Gastrocnemius medialis (tissue), 4 donors: ENCODE data around the gene PXMP2. TPM values are rescaled to one million over a fixed set of nuclear protein-coding genes. Genes with fewer than 3 reads are reported as not detected.

Source experiments
- ATAC-seq, 2 donors: fragments of 150-250 bp; one replicate each; pipeline ENCODE4 v1.9.1; 2016
- DNase-seq, 2 donors: peaks; one replicate each; pipeline ENCODE4 v3.0.0-alpha.2; 2019
- H3K27ac ChIP-seq, 4 donors: fragments of 200-600 bp; sonication (generic); 1 replicate in 1 of 4; 2 replicates in 3 of 4; pipeline ENCODE4 v1.5.1; 2016 to 2018; ENCODE audit warnings: mild to moderate bottlenecking in 2 of 4, moderate library complexity in 1 of 4
- H3K27me3 ChIP-seq, 3 donors: fragments of 200-600 bp; sonication (generic) in 2 of 3; 1 replicate in 1 of 3; 2 replicates in 2 of 3; pipeline versions ENCODE4 v1.5.1 to v1.6.0; 2016 to 2019; ENCODE audit warnings: mild to moderate bottlenecking in 1 of 3, moderate library complexity in 1 of 3
- H3K36me3 ChIP-seq, 2 donors: fragments of 200-600 bp; sonication (generic) in 1 of 2; one replicate each; pipeline ENCODE4 v1.5.1; 2017 to 2018
- H3K4me1 ChIP-seq, 2 donors: fragments of 200-600 bp; sonication (generic) in 1 of 2; one replicate each; pipeline ENCODE4 v1.5.1; 2016 to 2017; ENCODE audit warnings: mild to moderate bottlenecking in 2 of 2
- H3K4me3 ChIP-seq, 4 donors: fragments of 200-600 bp; sonication (generic) in 3 of 4; 1 replicate in 1 of 4; 2 replicates in 3 of 4; pipeline ENCODE4 v1.5.1; 2016 to 2019; ENCODE audit warnings: mild to moderate bottlenecking in 2 of 4
- H3K9me3 ChIP-seq, 3 donors: fragments of 200-600 bp; sonication (generic) in 2 of 3; 1 replicate in 1 of 3; 2 replicates in 2 of 3; pipeline ENCODE4 v1.5.1; 2016 to 2019
- CTCF ChIP-seq, 5 experiments: fragments of 450-650 bp in 3 of 5; fragments of 200-600 bp in 2 of 5; sonication (generic) in 2 of 5; IDR thresholded peaks in 4 of 5; conservative IDR thresholded peaks in 1 of 5; 1 replicate in 4 of 5; 2 replicates in 1 of 5; pipeline ENCODE4 v1.5.1; 2016 to 2019; ENCODE audit warnings: antibody characterized with exemption in 5 of 5, mild to moderate bottlenecking in 3 of 5, moderate library complexity in 3 of 5
- POLR2A ChIP-seq, 2 donors: fragments of 450-650 bp; IDR thresholded peaks; one replicate each; pipeline ENCODE4 v1.6.1; 2017; ENCODE audit warnings: antibody characterized with exemption in 2 of 2, mild to moderate bottlenecking in 2 of 2, moderate library complexity in 2 of 2
- in situ Hi-C, 4 donors: fragments of 200-750 bp; cut with MboI; loops; one replicate each; pipeline versions ENCODE4 v1.15.0 to v1.8.0; 2017; ENCODE audit warnings: low sequenced_read_pairs in 4 of 4
- intact Hi-C: fragments of 100-400 bp; cut with DNase I; formaldehyde crosslinking; loops from one replicate; pipeline ENCODE4 v1.15.1; 2023; ENCODE audit warnings: low total_unique reads
- total RNA-seq, 4 donors: library from RNA; depleted of rRNA; stranded (reverse); fragments of >200 nt; gene quantifications; one replicate each; pipeline versions ENCODE4 v1.1.0 to v1.2.3, GENCODE V29; 2016

Gene PXMP2
- total RNA-seq, 4 donors from 2014 or later, result 16.0 to 44.8 (median 38.6) TPM

GRCh38 chr12:132653567-132654290, 33.7 kb upstream of the PXMP2 start:
- ATAC-seq (no peak), DNase-seq (no peak)
- TF ChIP-seq CTCF (IDR thresholded peaks at IDR 0.05 in 4 of 5, conservative IDR thresholded peaks at IDR 0.05 in 1 of 5), result no peak
- no peak overlapping the region for H3K4me3 ChIP-seq
- H3K36me3 ChIP-seq, result peaks cover 0 to 67% of the 10 kb centered on the region in 2 donors
- no peaks in the 10 kb centered on the region for H3K9me3 ChIP-seq
- no peaks in the 10 kb centered on the region for H3K27me3 ChIP-seq
- in situ Hi-C loops, result no loop called here
- H3K27ac ChIP-seq, result no peak overlapping the region
- intact Hi-C loops, result no loop called here
- no peaks in the 10 kb centered on the region for H3K4me1 ChIP-seq

DNA sequence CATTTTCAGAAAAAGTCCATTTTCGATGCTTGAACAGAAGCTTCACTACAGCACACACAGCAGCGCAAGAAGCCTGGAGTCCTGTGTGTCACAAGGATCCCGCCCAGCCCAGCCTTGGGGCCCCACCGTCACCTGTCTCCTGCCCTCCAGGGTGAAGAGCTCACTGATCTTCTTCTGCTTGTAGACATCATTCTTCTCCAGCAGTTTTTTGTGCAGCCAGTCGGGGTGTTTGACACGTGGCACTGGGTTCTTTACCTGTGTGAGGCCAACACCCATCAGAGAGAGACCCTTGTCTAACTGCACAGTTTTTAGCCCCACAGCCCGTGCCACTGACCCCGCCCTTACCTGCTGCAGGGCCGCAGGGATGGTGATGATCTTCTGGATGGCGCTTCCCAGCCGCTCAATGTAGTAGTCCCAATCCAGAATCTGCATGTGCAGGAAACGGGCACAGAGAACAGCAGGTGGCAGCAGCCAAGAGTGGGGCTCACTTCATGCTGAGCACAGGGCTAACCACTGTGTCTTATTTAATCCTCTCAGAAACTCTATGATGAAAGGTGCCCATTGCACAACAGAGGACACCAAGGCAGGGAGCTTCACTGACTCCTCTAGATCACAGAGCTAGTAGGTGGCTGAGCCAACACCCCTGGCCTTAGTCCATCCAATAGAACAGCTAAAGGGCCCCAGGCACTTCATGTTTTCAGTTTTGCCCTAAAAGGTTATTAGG, 30.2 kb upstream of the PXMP2 start:
- Histone ChIP-seq H3K27me3 (no peaks in the 10 kb centered on the region), H3K4me1 (no peaks in the 10 kb centered on the region), H3K27ac (no peak overlapping the region), H3K9me3 (no peaks in the 10 kb centered on the region), H3K36me3 (peaks cover 0 to 84% of the 10 kb centered on the region in 2 donors), H3K4me3 (no peak overlapping the region)
- TF ChIP-seq POLR2A (IDR thresholded peaks at IDR 0.05) (no peak), CTCF (IDR thresholded peaks at IDR 0.05 in 4 of 5, conservative IDR thresholded peaks at IDR 0.05 in 1 of 5) (no peak)
- ATAC-seq (no peak), DNase-seq (no peak)
- in situ Hi-C loops, result no loop called here
- intact Hi-C loops, result no loop called here

- Histone ChIP-seq H3K27me3 (no peaks in the 10 kb centered on the region), H3K27ac (no peak overlapping the region), H3K36me3 (peaks cover 0 to 92% of the 10 kb centered on the region in 2 donors), H3K4me3 (no peak overlapping the region), H3K4me1 (no peaks in the 10 kb centered on the region), H3K9me3 (no peaks in the 10 kb centered on the region)
- intact Hi-C loops (no loop called here), in situ Hi-C loops (no loop called here)
- DNase-seq (no peak), ATAC-seq (no peak)
- TF ChIP-seq CTCF (IDR thresholded peaks at IDR 0.05 in 4 of 5, conservative IDR thresholded peaks at IDR 0.05 in 1 of 5) (no peak), POLR2A (IDR thresholded peaks at IDR 0.05) (no peak)
These were observed 29.1 kb upstream of the PXMP2 start for GRCh38 chr12:132658149-132658894.

DNA sequence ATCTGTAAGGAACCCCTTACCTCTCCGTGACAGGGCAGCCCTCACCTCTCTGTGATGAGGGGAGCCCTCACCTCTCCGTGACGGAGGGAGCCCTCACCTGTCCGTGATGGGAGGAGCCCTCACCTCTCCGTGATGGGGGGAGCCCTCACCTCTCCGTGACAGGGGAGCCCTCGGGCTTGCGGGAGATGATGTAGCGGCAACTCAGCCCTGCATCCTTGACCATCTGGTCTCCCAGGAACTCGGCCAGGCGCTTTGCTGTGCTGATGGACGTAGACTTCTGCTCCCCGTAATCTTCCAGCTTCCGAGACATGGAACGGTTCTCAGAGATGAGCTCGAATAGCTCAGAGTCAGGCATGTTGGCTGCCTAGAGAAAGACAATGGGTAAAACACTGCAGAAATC, 28.2 kb upstream of the PXMP2 start:
- TF ChIP-seq POLR2A (IDR thresholded peaks at IDR 0.05) (no peak), CTCF (IDR thresholded peaks at IDR 0.05 in 4 of 5, conservative IDR thresholded peaks at IDR 0.05 in 1 of 5) (no peak)
- ATAC-seq (no peak), DNase-seq (no peak)
- H3K9me3 ChIP-seq, result no peaks in the 10 kb centered on the region
- intact Hi-C loops, result no loop called here
- no peaks in the 10 kb centered on the region for H3K27me3 ChIP-seq
- no peaks in the 10 kb centered on the region for H3K4me1 ChIP-seq
- H3K27ac ChIP-seq, result no peak overlapping the region
- peaks cover 0 to 93% of the 10 kb centered on the region in 2 donors for H3K36me3 ChIP-seq
- H3K4me3 ChIP-seq, result no peak overlapping the region
- in situ Hi-C loops, result no loop called here
